HG03521 (cell line): ENCODE results near the gene MAP1B.

ENCODE experiments used
- ATAC-seq: cut with Tn5 transposase; IDR thresholded peaks from one replicate; pipeline ENCODE4 v1.9.1; 2021; ENCODE audit warnings: mild to moderate bottlenecking, moderate library complexity; ENCODE audit not compliant: unreplicated experiment

Gene MAP1B

GRCh38 chr5:72093824-72094223, 13.5 kb upstream of the MAP1B start:
- no peak for ATAC-seq

GRCh38 chr5:72096602-72097188, 10.6 kb upstream of the MAP1B start:
- no peak for ATAC-seq

GRCh38 chr5:72101828-72102227, 5.4 kb upstream of the MAP1B start:
- ATAC-seq = no peak

- ATAC-seq = no peak
Observed at GRCh38 chr5:72106817-72107130, 501 bp upstream of the MAP1B start.

GRCh38 chr5:72107901-72108201, 576 bp downstream of the MAP1B start:
- ATAC-seq = no peak

GRCh38 chr5:72108202-72109061, 1.2 kb downstream of the MAP1B start:
- no peak for ATAC-seq

- ATAC-seq = no peak
Observed at GRCh38 chr5:72109062-72109411, 1.8 kb downstream of the MAP1B start.

- no peak for ATAC-seq
Observed at GRCh38 chr5:72109625-72110024, 2.4 kb downstream of the MAP1B start.

- no peak for ATAC-seq
Observed at GRCh38 chr5:72110394-72111013, 3.2 kb downstream of the MAP1B start.

GRCh38 chr5:72112389-72112788, 5.1 kb downstream of the MAP1B start:
- no peak for ATAC-seq

GRCh38 chr5:72114629-72115028, 7.4 kb downstream of the MAP1B start:
- no peak for ATAC-seq

- ATAC-seq = no peak
Observed at GRCh38 chr5:72115296-72115695, 8.0 kb downstream of the MAP1B start.

- ATAC-seq = no peak
Observed at GRCh38 chr5:72117307-72117706, 10.0 kb downstream of the MAP1B start.

GRCh38 chr5:72121052-72121779, 13.9 kb downstream of the MAP1B start:
- ATAC-seq = no peak

GRCh38 chr5:72121780-72122445, 14.6 kb downstream of the MAP1B start:
- no peak for ATAC-seq

GRCh38 chr5:72122602-72123001, 15.3 kb downstream of the MAP1B start:
- no peak for ATAC-seq

GRCh38 chr5:72123764-72124376, 16.6 kb downstream of the MAP1B start:
- no peak for ATAC-seq

- no peak for ATAC-seq
Observed at GRCh38 chr5:72125271-72125940, 18.1 kb downstream of the MAP1B start.

GRCh38 chr5:72125941-72126620, 18.8 kb downstream of the MAP1B start:
- no peak for ATAC-seq

GRCh38 chr5:72126796-72127195, 19.5 kb downstream of the MAP1B start:
- no peak for ATAC-seq
